ENCODE results near the gene AMELX. TPM values are rescaled to one million over a fixed set of nuclear protein-coding genes. Genes with fewer than 3 reads are reported as not detected.

Gene AMELX
- not detected for total RNA-seq (2021; fragmentation: NEBNext Ultra II Directional; extraction: Animal tissue kit (Norgen Biotek cat#: 25700))
- long read RNA-seq: 0 reads

DNA sequence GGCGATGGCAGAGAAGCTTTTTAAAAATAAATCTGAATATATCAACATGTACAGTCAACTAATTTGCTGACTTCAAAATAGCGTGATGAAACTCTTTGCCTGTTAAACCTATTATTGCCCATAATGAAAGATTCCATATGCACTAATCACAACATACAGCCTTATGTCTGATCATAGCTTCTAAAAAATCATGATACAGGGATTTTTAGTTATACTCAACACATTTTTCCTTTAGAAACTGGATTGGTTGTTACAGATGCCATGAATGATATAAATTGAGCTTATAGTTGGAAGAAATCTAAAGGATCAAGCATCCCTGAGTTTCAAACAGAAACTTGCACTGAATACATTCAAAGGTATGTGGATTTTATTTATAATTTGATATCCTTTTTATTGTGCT, at the start of gene AMELX:
TSS of gene AMELX (plus strand) at position 301 of the 400 bp plus-strand sequence. CDS start 1,376 bp downstream, outside the sequence.
- TF ChIP-seq, protein P1, sequence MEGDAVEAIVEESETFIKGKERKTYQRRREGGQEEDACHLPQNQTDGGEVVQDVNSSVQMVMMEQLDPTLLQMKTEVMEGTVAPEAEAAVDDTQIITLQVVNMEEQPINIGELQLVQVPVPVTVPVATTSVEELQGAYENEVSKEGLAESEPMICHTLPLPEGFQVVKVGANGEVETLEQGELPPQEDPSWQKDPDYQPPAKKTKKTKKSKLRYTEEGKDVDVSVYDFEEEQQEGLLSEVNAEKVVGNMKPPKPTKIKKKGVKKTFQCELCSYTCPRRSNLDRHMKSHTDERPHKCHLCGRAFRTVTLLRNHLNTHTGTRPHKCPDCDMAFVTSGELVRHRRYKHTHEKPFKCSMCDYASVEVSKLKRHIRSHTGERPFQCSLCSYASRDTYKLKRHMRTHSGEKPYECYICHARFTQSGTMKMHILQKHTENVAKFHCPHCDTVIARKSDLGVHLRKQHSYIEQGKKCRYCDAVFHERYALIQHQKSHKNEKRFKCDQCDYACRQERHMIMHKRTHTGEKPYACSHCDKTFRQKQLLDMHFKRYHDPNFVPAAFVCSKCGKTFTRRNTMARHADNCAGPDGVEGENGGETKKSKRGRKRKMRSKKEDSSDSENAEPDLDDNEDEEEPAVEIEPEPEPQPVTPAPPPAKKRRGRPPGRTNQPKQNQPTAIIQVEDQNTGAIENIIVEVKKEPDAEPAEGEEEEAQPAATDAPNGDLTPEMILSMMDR (IDR thresholded peaks at IDR 0.05): no peak
- H3K4me1 Mint-ChIP-seq (ENCODE audit: low read depth): no peaks in the 10 kb centered on the region
- H3K9me3 Mint-ChIP-seq: no peaks in the 10 kb centered on the region
- no peak within 1 kb of the TSS for H3K27ac Mint-ChIP-seq
- no peaks in the 10 kb centered on the region for H3K36me3 Mint-ChIP-seq (ENCODE audit: low read depth)
- H3K4me3 Mint-ChIP-seq: no peak within 1 kb of the TSS
- H3K27me3 Mint-ChIP-seq (ENCODE audit: insufficient read depth): no peaks in the 10 kb centered on the region
- DNase-seq: no peak

DNA sequence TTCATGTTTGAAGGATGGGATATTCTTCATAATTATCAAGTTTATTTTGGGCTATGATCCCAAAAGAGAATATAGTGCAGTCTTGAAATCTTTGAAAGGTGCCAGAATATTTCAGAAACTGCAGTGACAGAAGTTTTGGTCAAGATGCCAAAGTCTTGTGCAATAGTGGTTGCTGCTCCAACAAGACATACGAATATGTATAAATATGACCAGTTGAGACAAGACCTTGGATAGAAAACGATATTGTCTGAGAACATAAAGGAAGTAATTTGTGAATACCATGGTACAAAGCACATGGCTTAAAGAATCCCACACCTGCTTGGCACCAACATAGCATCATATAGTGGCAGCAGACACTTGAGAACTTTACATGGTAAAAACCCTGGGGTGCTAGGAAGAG, 48.6 kb upstream of the AMELX start:
- TF ChIP-seq, protein P1 (IDR thresholded peaks at IDR 0.05): no peak
- H3K27ac Mint-ChIP-seq: no peak overlapping the region
- no peaks in the 10 kb centered on the region for H3K27me3 Mint-ChIP-seq (ENCODE audit: insufficient read depth)
- no peaks in the 10 kb centered on the region for H3K9me3 Mint-ChIP-seq
- H3K4me1 Mint-ChIP-seq (ENCODE audit: low read depth): no peaks in the 10 kb centered on the region
- no peaks in the 10 kb centered on the region for H3K36me3 Mint-ChIP-seq (ENCODE audit: low read depth)
- DNase-seq: no peak
- no peak overlapping the region for H3K4me3 Mint-ChIP-seq

DNA sequence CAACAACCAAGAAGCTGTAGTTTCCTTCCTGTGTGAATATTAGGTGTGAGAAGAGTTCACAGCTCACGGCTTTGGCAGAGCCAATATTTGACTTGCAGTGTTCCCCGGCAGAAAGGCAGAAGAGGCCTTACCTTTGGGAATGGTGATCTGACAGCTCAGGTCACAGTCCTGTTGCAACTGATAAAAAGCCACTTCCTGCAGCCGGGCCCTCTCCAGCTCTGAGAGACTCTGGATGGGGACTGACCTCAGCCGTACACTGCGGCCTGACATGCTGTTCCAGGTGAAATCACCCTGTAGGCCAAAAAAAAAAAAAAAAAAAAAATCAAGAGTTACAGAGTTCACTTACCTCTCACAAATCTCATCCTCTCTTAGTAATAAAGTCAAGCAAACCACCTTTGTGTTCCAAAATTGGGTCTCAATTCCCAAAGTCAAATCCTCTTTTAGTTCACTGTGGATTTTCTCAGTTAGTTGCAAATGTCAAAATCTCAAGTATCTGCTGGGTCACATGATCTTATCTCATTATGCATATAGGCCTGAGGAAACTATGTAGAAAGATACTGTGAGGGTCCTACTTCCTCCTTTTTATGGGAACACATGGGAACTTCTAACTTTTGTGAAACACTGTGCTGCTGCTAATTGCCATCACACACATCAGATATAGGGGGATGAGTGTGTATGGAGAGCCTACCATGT, 38.6 kb upstream of the AMELX start:
- Mint-ChIP-seq H3K36me3 (ENCODE audit: low read depth) (no peaks in the 10 kb centered on the region), H3K9me3 (no peaks in the 10 kb centered on the region), H3K27me3 (ENCODE audit: insufficient read depth) (peaks cover 1% of the 10 kb centered on the region; the same call in 1 of the 2 replicates), H3K27ac (no peak overlapping the region), H3K4me1 (ENCODE audit: low read depth) (peaks cover 17% of the 10 kb centered on the region), H3K4me3 (no peak overlapping the region)
- TF ChIP-seq, protein P1 (IDR thresholded peaks at IDR 0.05): no peak
- no peak for DNase-seq

DNA sequence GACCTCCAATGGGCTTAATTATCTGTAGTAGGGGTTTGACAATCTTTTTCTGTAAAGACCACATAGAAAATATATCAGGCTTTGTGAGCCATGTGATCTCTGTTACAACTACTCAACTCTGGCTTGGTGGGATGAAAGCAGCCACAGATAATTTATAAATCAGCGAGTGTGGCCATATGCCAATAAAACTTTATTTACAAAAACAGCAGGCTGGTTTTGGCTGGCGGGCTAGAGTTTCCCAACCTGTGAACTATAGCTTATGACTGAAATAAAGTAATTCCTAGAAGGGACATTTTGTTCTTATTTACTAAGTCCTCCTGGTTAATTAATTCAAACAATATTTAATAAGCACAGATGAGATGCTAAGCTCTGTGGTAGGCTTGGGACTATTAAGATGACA, 35.9 kb upstream of the AMELX start:
- H3K9me3 Mint-ChIP-seq: no peaks in the 10 kb centered on the region
- no peaks in the 10 kb centered on the region for H3K36me3 Mint-ChIP-seq (ENCODE audit: low read depth)
- no peak overlapping the region for H3K4me3 Mint-ChIP-seq
- H3K27me3 Mint-ChIP-seq (ENCODE audit: insufficient read depth): peaks cover 1% of the 10 kb centered on the region; the same call in 1 of the 2 replicates
- H3K4me1 Mint-ChIP-seq (ENCODE audit: low read depth): peaks cover 25% of the 10 kb centered on the region
- no peak for DNase-seq
- no peak overlapping the region for H3K27ac Mint-ChIP-seq
- TF ChIP-seq, protein P1 (IDR thresholded peaks at IDR 0.05): no peak

DNA sequence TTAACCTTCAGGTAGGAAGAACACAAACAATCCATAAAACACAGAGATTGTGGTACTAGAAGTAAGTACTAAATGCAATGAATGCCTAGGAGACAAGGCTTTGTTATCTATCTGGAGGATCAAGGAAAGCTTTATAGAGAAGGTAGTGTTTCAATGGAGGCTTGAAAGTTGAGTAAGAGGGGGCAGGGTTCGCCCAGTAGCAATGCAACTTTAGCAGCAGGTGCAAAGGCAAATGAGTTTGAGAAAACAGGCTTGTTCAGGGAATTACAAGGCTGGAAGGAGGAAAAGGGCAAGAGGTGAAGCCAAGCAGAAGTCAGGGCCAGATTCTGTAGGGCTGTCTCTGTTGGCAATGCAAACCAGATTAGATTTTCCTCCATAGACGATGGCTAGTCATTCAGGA, 35.5 kb upstream of the AMELX start:
- TF ChIP-seq, protein P1 (IDR thresholded peaks at IDR 0.05): no peak
- H3K4me3 Mint-ChIP-seq: no peak overlapping the region
- H3K36me3 Mint-ChIP-seq (ENCODE audit: low read depth): no peaks in the 10 kb centered on the region
- no peak for DNase-seq
- peaks cover 1% of the 10 kb centered on the region; the same call in 1 of the 2 replicates for H3K27me3 Mint-ChIP-seq (ENCODE audit: insufficient read depth)
- H3K27ac Mint-ChIP-seq: no peak overlapping the region
- no peaks in the 10 kb centered on the region for H3K9me3 Mint-ChIP-seq
- H3K4me1 Mint-ChIP-seq (ENCODE audit: low read depth): peaks cover 22% of the 10 kb centered on the region

Measured in HFFc6 (cell line).